ENCODE data around the gene MID2.
A peak's percentile ranks its signal among the peaks of the same experiment; 100 is the strongest.

The MID2 gene

GRCh38 chrX:107823042-107823441 lies 2.6 kb upstream of the MID2 start:
- H3K9ac ChIP-seq, result no peak overlapping the region
- no peaks in the 10 kb centered on the region for H4K20me1 ChIP-seq (ENCODE audit: insufficient read depth)
- no peak overlapping the region for H2AFZ ChIP-seq (ENCODE audit: low read depth)
- H3K27me3 ChIP-seq (ENCODE audit: insufficient read depth, low read depth), result no peaks in the 10 kb centered on the region
- no peak overlapping the region for H3K4me3 ChIP-seq (IDR thresholded peaks at IDR 0.05; ENCODE audit: insufficient read depth, low read depth, low read length)
- no peak for TF ChIP-seq CTCF (conservative IDR thresholded peaks at IDR 0.05; ENCODE audit: low read depth, low read length)
- no peaks in the 10 kb centered on the region for H3K36me3 ChIP-seq (ENCODE audit: insufficient read depth)
- H3K4me2 ChIP-seq, result no peak overlapping the region
- H3K4me1 ChIP-seq (ENCODE audit: low read depth, poor library complexity, severe bottlenecking), result peaks cover 8% of the 10 kb centered on the region
- no peak overlapping the region for H3K27ac ChIP-seq
- no peaks in the 10 kb centered on the region for H3K79me2 ChIP-seq (ENCODE audit: insufficient read depth, low read depth)

GRCh38 chrX:107823456-107823855 lies 2.2 kb upstream of the MID2 start:
- Histone ChIP-seq H2AFZ (ENCODE audit: low read depth) (no peak overlapping the region), H3K4me3 (IDR thresholded peaks at IDR 0.05; ENCODE audit: insufficient read depth, low read depth, low read length) (no peak overlapping the region), H3K27ac (no peak overlapping the region), H3K9ac (no peak overlapping the region), H3K27me3 (ENCODE audit: insufficient read depth, low read depth) (no peaks in the 10 kb centered on the region), H3K4me1 (ENCODE audit: low read depth, poor library complexity, severe bottlenecking) (peaks cover 8% of the 10 kb centered on the region), H4K20me1 (ENCODE audit: insufficient read depth) (no peaks in the 10 kb centered on the region), H3K79me2 (ENCODE audit: insufficient read depth, low read depth) (no peaks in the 10 kb centered on the region), H3K36me3 (ENCODE audit: insufficient read depth) (no peaks in the 10 kb centered on the region), H3K4me2 (no peak overlapping the region)
- TF ChIP-seq CTCF (conservative IDR thresholded peaks at IDR 0.05; ENCODE audit: low read depth, low read length), result no peak

GRCh38 chrX:107826238-107827029 lies 768 bp downstream of the MID2 start:
- Histone ChIP-seq H3K4me1 (ENCODE audit: low read depth, poor library complexity, severe bottlenecking) (peaks cover 8% of the 10 kb centered on the region), H3K27ac (peak overlapping the region; percentile 51), H2AFZ (ENCODE audit: low read depth) (peak overlapping the region; percentile 76), H3K36me3 (ENCODE audit: insufficient read depth) (no peaks in the 10 kb centered on the region), H3K79me2 (ENCODE audit: insufficient read depth, low read depth) (no peaks in the 10 kb centered on the region), H3K4me2 (peak overlapping the region; percentile 77), H4K20me1 (ENCODE audit: insufficient read depth) (no peaks in the 10 kb centered on the region), H3K9ac (peak overlapping the region; percentile 78; the same call in 1 of the 2 replicates), H3K27me3 (ENCODE audit: insufficient read depth, low read depth) (no peaks in the 10 kb centered on the region), H3K4me3 (IDR thresholded peaks at IDR 0.05; ENCODE audit: insufficient read depth, low read depth, low read length) (no peak overlapping the region)
- TF ChIP-seq CTCF (conservative IDR thresholded peaks at IDR 0.05; ENCODE audit: low read depth, low read length), result no peak

- H3K79me2 ChIP-seq (ENCODE audit: insufficient read depth, low read depth), result no peaks in the 10 kb centered on the region
Observed at GRCh38 chrX:107827030-107827831, 1.6 kb downstream of the MID2 start.

More at GRCh38 chrX:107827030-107827831, 1.6 kb downstream of the MID2 start:
- Histone ChIP-seq H3K36me3 (ENCODE audit: insufficient read depth) (no peaks in the 10 kb centered on the region), H3K4me1 (ENCODE audit: low read depth, poor library complexity, severe bottlenecking) (peaks cover 8% of the 10 kb centered on the region), H3K27ac (peak overlapping the region; percentile 51), H3K4me2 (peak overlapping the region; percentile 77), H3K27me3 (ENCODE audit: insufficient read depth, low read depth) (no peaks in the 10 kb centered on the region), H3K4me3 (IDR thresholded peaks at IDR 0.05; ENCODE audit: insufficient read depth, low read depth, low read length) (no peak overlapping the region), H2AFZ (ENCODE audit: low read depth) (peak overlapping the region; percentile 76), H4K20me1 (ENCODE audit: insufficient read depth) (no peaks in the 10 kb centered on the region), H3K9ac (peak overlapping the region; percentile 78; the same call in 1 of the 2 replicates)
- TF ChIP-seq CTCF (conservative IDR thresholded peaks at IDR 0.05; ENCODE audit: low read depth, low read length), result no peak

All from KMS-11 (cell line).